NCI-H128 (cell line): ENCODE measurements around the gene SSPN.
"Not testable (repeated sequence)": the region's sequence is repeated elsewhere in the genome, so short reads cannot be mapped to it uniquely, and the experiment has no call there.

Experiments
- DNase-seq: peaks from one replicate; lab custom pipeline; 2025; ENCODE audit not compliant: unreplicated experiment; lab: John Stamatoyannopoulos, UW

The SSPN gene

GRCh38 chr12:26227361-26227745 lies 32.0 kb downstream of the SSPN start:
- no peak for DNase-seq

- DNase-seq: no peak
Observed at GRCh38 chr12:26229910-26230309, 34.5 kb downstream of the SSPN start.

- DNase-seq: no peak
Observed at GRCh38 chr12:26231470-26231869, 36.1 kb downstream of the SSPN start.

- no peak for DNase-seq
Observed at GRCh38 chr12:26231921-26232320, 36.5 kb downstream of the SSPN start.

GRCh38 chr12:26233631-26234030 lies 38.3 kb downstream of the SSPN start:
- no peak for DNase-seq

- DNase-seq: not testable (repeated sequence)
Observed at GRCh38 chr12:26235465-26235864, 40.1 kb downstream of the SSPN start.

- DNase-seq: no peak
Observed at GRCh38 chr12:26238341-26239121, 43.2 kb downstream of the SSPN start.

GRCh38 chr12:26239122-26239851 lies 43.9 kb downstream of the SSPN start:
- DNase-seq: no peak

- DNase-seq: no peak
Observed at GRCh38 chr12:26239852-26240815, 44.8 kb downstream of the SSPN start.

GRCh38 chr12:26241080-26241479 lies 45.7 kb downstream of the SSPN start:
- DNase-seq: no peak

- no peak for DNase-seq
Observed at GRCh38 chr12:26242683-26243082, 47.3 kb downstream of the SSPN start.

GRCh38 chr12:26244503-26244902 lies 49.1 kb downstream of the SSPN start:
- DNase-seq: no peak

- DNase-seq: no peak
Observed at GRCh38 chr12:26245175-26245942, 50.0 kb downstream of the SSPN start.

- no peak for DNase-seq
Observed at GRCh38 chr12:26246483-26247164, 51.3 kb downstream of the SSPN start.

GRCh38 chr12:26247873-26248272 lies 52.5 kb downstream of the SSPN start:
- DNase-seq: no peak

GRCh38 chr12:26250801-26251200 lies 55.4 kb downstream of the SSPN start:
- DNase-seq: no peak

GRCh38 chr12:26251600-26251999 lies 56.2 kb downstream of the SSPN start:
- DNase-seq: no peak

- no peak for DNase-seq
Observed at GRCh38 chr12:26252946-26253345, 57.6 kb downstream of the SSPN start.

GRCh38 chr12:26255893-26256645 lies 60.7 kb downstream of the SSPN start:
- DNase-seq: no peak
